HL-60/S4 treated with retinoic acid at 250 ng/mL for 4 days and 3 days (cell line): ENCODE data around the gene ITPRIPL2.

ENCODE experiments used
- in situ Hi-C: fragments of 300-500 bp; cut with MboI; formaldehyde crosslinking; loops from 2 replicates; pipeline ENCODE4 v1.7.0; 2022; ENCODE audit warnings: low sequenced_read_pairs

ITPRIPL2 gene

DNA sequence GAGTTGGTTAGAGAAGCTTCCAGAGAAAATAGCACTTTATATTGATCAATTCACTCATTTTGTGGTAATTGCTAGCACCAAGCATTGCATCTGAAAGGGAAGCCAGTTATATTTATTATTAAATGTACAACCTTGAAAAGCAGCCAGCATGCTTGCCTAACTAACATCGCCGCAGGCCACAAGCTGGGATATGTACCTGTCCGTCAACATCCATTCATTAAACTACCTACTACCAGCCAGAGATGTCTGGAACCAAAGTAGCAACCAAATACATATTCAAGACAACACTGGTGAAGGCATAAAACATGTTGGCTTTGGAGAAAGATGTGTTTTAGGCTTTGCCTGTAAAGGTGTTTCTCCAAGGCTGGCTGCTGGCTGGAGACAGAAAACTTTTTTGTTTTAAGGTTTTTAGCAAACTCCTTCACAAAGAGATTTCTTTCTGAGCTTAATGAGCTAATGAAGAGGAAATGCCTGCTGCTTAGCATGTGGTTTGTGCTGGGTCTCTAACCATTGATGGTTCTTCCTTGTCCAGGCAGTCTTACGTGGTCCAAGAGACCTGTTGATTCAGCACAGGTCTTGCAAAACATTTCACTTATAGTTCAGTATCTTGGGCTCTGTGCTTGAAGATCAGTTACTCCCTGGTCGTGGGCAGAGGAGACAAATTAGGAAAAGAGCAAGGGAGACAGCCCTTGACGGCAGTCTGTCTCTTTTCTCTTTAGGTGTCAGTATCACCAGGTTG, 3.1 kb downstream of the ITPRIPL2 start:
- in situ Hi-C loops = no loop called here

DNA sequence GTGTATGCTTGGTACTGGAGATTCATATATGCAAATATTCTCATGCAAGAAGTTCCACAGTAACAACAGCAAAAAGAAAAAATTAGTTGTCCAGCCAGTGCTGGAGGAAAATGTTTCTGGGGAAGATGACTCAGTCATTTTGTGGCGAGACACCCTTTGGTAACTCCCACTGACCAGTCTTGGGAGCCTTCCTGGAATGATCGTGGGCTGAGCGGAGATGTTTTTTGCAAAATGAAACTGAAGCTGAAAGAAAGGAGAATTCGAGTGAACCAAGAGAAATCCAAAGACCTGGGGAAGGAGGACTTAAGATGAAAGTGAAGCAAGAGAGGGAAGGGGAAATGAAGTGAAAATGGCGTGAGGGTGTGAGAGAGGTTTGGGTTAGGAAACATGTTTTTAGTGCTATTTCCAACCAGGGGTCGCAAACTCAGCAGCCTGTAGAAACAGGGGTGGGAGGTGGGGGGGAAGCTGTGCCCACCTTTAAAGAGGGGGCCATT, 5.2 kb downstream of the ITPRIPL2 start:
- in situ Hi-C loops = no loop called here

DNA sequence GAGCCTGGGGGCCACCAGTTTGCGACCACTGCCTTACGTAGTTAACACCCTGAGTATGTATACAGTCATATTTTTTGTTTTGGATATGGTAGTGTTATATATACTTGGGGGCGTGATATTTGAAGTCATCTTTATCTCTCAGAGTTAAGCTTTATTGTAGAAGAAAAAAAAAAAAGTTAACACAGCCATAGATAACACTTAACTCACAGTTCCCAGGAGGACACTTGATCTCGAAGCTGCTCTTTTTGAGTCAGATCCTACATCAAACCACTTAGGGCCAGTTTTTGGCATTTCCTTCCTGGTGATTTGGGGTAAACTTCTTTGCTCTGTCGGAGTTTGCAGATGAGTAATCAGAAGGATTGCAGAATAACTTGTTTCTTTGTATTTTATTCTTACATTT, 5.8 kb downstream of the ITPRIPL2 start:
- in situ Hi-C loops = no loop called here

DNA sequence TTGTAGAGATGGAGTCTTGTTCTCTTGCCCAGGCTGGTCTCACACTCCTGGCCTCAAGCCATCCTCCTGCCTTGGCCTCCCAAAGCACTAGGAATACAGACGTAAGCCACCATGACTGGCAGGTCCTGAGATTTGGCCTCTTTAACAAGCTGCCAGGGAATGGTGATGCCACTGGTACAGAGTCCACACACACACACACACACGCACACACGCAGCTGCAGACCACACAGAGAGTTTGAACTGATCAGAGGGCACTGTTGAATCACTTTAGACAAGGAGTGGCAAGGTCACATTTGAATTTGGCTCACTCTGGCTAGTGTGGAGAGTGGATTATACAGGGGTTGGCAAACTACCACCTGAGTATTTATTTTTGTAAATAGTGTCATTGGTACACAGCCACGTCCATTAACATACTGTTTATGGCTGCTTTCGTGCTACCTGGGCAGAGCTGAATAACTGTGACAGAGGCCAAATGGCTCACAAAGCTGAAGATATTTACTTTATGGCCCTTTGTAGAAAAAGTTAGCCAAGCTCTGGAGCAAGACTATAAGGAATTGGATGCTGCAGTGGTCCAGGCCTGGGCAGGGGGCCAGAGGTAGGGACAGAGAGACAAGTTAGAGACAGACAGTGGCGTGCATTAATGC, 9.9 kb downstream of the ITPRIPL2 start:
- in situ Hi-C loops = no loop called here

DNA sequence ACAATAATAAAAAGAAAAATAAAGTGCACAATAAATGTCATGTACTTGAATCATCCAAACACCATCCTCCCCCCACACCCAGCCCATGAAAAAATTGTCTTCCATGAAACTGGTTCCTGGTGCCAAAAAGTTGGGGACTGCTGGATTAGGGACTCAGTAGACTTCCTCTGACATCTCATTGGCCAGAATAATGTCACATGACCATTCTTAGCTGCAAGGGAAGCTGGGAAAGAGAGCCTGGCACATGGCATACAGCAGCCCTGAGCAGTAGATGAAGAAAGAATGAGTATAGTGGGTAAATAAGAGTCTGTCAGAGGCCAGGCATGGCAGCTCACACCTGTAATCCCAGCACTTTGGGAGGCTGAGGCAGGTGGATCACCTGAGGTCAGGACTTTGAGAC, 12.5 kb downstream of the ITPRIPL2 start:
- in situ Hi-C loops = no loop called here

DNA sequence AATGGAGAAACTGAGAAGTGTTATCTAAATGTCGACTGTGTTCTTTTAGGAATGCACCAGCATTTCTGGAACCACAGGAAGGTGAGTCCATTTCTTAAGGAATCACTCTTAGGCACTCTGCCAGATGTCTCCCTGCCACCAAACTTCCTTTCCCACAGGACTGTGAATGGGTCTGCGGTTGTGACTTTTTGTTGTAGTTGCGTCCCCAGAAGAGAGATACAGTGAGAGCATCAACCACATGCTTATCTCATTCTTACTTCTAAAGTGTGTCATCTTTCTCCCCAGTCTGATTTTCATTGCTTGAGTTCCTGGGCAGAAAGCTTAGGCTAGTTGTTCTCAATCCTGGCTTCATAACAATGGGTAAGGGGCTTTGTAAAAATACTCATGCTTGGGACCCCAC, 13.4 kb downstream of the ITPRIPL2 start:
- in situ Hi-C loops = no loop called here

DNA sequence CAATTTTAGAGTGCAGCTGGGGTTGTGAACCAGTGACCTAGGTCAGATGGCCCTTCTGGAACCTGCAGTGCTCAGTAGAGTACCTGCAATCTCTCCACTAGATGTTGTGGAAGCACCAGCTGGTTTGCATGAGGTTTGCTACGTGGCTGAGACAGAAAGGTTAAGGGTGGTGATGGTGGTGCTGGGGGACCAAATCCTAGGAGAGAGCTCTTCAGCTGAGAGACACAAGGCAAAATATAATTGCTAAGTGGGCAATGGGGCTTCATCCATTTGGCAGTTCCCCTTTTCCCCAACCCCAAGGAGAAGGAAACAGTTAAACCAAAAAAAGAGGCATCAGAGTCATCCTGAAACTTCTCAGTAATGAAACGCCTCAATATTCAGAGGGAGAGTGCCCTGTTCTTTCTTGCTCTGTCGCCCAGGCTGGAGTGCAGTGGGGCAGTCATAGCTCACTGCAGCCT, 13.9 kb downstream of the ITPRIPL2 start:
- in situ Hi-C loops = no loop called here

DNA sequence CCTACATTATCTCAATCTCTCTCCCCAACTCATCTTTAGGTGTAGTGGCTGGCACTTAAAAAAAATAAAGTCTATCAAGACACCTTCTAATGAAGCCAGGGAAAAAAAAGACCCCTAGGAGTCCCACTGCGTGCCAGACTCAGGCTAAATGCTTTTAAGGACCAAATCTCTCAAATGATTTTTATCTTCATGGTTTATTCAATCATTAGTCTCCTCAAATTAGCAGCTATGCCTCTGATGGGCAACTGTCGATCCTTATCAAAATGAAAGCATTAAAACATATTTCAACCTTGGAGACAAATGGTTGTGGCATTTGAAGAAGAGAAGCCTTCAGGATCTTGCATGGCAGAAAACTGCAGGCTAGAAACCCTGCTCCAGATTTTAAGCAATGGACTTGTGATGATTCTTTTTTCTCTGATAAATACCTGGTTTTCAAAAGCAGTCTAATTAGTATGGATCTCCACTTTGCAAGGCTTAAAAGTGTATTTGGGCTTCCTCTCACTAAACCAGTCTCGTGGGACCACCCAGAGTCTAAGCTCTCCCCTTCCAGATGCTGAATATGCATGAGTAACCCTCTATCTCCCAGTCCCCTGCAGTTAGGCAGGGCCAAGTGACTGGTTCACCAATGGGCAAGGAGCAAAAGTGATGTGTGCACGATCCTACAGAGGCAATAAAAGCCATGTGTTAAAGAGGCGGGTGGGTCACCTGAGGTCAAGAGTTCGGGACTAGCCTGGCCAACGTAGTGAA, 14.9 kb downstream of the ITPRIPL2 start:
- in situ Hi-C loops = no loop called here

DNA sequence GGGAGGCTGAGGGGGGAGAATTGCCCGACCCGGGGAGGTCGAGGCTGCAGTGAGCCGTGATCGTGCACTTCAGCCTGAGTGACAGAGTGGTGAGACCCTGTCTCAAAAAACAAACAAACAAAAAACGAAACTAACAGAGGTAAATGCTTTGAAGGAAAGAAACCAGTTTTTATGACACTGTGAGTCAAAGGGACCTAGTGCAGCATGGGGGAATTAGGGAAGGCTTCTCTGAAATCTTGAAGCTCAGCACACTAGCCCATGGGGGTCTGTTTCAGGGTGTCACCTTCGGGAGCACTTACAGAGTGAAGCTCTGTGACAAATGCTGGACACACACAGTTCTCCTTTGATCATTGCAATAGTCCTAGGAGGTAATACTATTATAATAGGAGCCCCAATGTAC, 16.6 kb downstream of the ITPRIPL2 start:
- in situ Hi-C loops = no loop called here

DNA sequence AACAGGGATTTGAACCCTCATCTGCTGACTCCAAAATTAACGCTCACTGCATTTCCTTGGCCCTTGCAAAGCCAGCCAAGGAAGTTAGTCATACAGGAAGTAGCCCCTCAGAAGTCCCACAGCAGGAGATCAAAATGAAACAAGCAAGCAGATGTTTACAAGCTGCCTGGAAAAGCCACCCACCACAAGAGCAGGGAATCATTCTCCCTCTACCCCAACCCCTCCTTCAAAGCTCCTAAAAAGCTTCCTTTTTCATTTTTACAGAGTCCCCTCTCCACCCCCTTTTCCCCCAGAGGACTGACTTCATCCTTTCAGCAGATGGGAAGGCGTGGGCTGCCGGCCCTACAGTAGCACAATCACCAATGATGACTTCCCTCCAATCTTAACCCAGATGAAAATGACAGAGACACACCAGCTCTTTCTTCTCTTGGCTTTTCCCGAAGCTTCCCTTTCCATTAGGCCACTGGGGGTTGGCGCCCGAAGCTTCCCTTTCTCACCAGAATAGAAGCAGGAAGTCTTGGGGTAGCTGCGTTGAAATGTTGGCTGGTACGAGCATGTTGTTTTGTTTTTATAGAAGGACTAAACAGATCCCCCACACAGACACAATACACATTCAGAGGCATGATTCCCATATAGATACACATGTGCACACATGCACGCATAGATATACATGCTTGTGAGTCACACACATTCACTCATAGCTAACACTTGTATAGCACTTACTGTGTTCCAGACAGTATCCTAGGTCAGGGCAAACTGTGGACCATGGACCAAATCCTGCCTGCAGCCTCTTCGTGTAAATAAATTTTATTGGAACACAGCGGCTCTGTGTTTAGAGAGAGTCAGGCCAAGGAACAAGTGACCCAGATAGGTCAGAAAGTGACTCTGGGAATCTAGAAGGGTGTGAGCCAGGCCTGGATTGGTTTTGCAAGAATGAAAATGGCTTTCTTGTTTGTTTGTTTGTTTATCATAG, 17.4 kb downstream of the ITPRIPL2 start:
- in situ Hi-C loops = no loop called here

DNA sequence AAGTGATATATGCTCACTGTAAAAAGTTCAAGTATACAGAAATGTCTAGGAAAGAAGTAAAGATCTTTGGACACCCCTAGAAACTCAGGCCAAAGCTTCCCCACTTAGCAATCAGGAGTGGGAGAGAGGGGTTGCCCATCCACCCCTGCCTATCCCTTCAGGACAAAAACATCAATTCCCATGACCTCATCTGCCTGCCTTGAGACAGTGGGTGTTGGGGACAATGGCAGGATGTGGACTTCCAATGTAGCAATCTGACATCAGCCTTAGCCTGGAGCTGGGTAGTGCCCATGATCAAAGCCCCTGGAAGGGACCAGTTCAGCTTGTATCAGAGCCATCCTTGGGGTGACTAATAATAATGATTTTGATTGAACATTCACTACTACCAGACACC, 18.1 kb downstream of the ITPRIPL2 start:
- in situ Hi-C loops = no loop called here

DNA sequence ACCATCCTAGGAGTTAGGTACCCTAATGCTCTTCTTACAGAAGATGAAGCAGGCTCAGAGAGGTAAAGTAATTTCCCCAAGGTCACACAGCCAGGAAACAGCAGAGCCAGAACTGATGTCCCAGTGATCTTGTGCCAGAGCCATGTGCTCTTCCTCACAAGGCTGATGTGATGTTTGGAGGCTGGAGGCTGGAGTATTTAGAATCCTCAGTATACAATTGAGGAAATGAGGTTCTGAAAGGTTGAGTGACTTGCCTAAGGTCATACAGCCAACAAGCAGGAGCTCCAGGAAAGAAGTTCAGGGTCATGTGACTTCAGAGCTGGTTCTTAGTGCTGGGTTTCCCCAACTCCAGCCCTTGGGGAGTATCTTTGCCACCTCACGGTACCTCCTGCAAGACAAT, 18.5 kb downstream of the ITPRIPL2 start:
- in situ Hi-C loops = no loop called here

DNA sequence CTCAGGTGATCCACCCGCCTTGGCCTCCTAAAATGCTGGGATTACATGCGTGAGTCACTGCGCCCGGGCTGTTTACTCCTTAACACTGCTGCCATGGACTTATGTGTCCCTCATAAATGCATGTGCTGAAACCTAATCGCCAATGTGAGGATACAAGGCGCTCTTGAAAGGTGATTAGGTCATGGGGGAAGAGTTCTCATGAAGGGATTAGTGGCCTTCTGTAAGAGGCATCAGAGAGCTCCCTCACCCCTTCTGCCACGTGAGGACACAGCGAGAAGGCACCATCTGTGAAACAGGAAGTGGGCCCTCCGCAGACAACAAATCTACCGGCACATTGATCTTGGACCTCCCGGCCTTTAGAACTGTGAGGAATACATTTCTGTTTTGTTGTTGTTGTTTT, 19.1 kb downstream of the ITPRIPL2 start:
- in situ Hi-C loops = no loop called here

DNA sequence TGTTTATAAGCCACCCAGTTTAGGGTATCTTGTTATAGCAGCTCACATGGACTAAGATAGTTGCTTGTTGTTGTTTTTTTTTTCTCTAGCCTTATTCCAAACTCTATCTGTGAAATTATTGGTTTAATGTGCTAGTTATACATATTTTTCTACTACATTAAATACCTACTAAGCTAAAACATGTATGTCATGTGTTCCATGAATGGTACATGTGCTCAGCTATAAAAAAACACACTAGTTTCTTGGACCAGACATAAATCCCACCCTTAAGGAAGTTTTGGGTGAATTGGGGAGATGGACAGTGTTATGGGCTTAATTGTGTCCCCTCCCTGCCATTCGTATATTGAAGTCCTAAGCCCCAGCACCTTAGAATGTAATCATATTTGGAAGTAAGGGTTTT, 19.8 kb downstream of the ITPRIPL2 start:
- in situ Hi-C loops = no loop called here

DNA sequence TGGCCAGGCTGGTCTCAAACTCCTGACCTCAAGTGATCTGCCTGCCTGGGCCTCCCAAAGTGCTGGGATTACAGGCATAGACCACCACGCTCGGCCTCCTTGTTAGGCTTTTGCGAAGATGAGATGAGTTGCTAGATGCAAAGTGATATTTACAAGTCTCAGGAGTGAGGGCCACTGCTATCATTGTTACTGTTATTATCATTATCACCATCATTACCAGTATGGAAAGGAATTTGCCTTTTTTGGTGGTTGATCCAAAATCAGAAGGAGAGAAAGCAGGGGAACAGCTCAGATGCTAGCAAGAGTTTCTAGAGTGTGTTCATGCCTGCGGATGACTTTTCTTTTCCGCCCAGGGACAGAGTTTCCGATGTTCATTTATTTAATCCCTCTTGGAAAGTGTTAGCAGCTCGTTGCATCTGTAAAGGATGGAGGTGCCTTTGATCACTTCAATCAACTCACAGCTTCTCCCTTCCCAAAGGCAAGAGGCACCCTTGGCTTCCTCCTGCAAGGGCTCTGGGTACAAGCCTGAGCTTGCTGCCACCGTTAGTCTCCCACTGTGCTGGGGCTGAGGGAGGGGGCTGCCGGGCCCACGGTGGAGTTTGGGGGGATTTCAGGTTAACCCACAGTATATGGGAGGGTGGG, 21.6 kb downstream of the ITPRIPL2 start:
- in situ Hi-C loops = no loop called here

DNA sequence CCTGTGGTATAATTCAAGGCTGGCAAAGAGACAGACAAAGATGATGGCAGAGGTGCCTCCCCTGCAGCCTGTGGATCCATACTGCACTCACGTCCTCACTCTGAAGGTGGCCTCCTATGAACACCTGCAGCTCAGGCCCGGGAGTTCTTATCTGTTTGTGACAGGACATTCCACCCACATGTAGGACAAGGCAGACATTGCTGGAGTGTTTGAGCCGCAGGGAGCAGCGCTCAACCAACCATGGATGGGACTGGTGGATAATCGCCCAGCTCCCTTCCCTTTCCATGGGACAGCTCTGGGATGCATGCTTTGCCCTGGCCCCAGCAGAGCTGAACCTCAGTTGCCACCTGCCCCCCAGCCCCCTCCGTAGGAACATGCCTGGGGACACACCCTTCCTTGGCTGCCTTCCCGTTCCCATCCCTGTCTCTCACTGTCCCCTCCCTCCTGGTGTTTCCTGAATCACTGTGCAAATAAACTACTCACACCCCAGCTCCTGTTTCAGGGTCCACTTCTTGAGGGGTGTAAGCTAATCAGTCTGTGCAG, 22.2 kb downstream of the ITPRIPL2 start:
- in situ Hi-C loops = no loop called here

DNA sequence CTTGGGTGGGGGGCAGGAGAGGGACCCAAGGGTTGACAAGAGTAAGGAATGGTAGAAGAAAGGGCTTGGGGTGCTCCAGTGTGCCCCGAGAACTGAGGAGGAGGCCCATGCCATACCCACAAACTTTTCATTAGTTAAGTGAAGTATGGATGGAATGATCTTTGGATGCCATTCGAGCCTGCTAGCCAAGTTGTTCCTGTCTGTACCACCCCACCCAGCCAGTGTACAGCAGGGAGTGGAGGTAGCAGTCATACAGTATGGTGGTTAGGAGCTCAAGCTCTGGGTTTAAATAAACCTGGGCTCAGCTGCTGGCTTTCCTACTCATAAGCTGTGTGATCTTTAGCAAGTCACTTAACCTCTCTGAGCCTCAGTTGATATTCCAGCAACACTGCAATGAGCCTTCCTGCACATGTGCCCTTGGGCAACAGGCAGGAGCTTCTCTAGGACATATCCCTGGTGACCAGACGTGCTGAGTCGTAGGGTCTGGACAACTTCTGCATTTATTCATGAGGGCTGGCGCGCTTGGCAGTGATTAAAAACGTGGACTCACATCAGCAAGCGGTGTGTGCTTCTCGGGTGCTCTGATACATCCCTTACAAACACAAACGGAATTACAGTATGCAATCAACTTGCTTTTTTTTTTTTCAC, 22.9 kb downstream of the ITPRIPL2 start:
- in situ Hi-C loops = no loop called here

DNA sequence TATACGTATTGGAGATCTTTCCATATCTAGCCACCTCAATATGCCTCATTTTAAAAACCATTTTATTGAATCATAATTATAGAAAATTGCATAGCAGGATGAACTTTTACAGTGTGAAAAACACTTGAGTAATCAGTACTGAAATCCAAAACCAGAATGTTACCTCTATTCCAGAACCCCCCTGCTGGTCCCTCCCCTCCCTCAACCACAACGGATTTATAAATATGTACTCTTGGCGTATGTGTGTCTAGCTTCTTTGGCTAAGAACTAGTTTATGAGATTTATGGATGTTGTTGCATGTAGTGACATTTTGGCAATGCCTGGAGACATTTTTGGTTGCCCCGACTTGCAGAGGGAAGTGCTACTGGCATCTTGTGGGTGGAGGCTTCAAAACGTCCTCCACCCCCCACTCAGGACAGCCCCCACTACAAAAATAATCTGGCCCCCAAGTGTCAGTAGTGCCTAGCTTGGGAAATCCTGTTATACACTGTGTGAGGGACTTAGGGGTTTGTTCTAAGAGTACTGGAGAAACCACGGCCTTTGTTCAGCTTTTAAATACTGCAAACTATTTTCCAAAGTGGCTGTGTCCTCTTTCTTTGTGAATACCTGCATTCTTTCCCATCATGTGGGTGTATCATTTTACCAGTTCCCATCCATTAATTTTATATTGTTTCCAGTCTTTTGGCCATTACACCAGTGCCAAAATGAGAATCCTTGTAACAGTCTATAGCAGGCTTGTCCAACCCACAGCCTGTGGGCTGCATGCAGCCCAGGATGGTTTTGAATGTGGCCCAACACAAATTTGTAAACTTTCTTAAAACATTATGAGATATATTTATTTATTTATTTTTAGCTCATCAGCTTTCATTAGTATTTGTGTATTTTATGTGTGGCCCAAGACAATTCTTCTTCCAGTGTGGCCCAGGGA, 23.7 kb downstream of the ITPRIPL2 start:
- in situ Hi-C loops = no loop called here
